ENCODE results near the gene BCL7C. TPM values are rescaled to one million over a fixed set of nuclear protein-coding genes. Genes with fewer than 3 reads are reported as not detected.

Gene BCL7C
- total RNA-seq, 2 experiments from 2014 or later, result 21.8 to 23.6 TPM

- DNase-seq (peak; percentile 27), ATAC-seq (no peak)
Observed at GRCh38 chr16:30901201-30902028, 7.5 kb upstream of the BCL7C start.

GRCh38 chr16:30900588-30900987, 6.7 kb upstream of the BCL7C start:
- no peak for TF ChIP-seq CTCF (IDR thresholded peaks at IDR 0.05)
- POLR2A ChIA-PET, result interaction anchor here (0.6 to 3.3 kb wide), 6 partner anchors 22 to 297 kb away, joined by 3 to 33 read pairs (median 3); no protein-coding TSS in a partner anchor
- peaks cover 37% of the 10 kb centered on the region for H3K4me1 Mint-ChIP-seq (ENCODE audit: low read depth)
- intact Hi-C loops (cut with micrococcal nuclease), result no loop called here
- ATAC-seq (no peak), DNase-seq (no peak)
- CTCF ChIA-PET, result interaction anchor here (0.6 to 4.4 kb wide), 13 partner anchors 8 to 251 kb away, joined by 3 to 120 read pairs (median 8); partner anchors contain the start of gene BCL7C
- H3K36me3 Mint-ChIP-seq (ENCODE audit: low read depth), result peaks cover 4% of the 10 kb centered on the region
- H3K27me3 Mint-ChIP-seq, result no peaks in the 10 kb centered on the region
- no peak overlapping the region for H3K4me3 Mint-ChIP-seq
- H3K27ac Mint-ChIP-seq, result no peak overlapping the region
- peaks cover 3% of the 10 kb centered on the region for H3K9me3 Mint-ChIP-seq

More at GRCh38 chr16:30901201-30902028, 7.5 kb upstream of the BCL7C start:
- Mint-ChIP-seq H3K4me3 (peak overlapping the region; percentile 70), H3K27me3 (no peaks in the 10 kb centered on the region), H3K9me3 (peaks cover 3% of the 10 kb centered on the region), H3K36me3 (ENCODE audit: low read depth) (peaks cover 4% of the 10 kb centered on the region), H3K4me1 (ENCODE audit: low read depth) (peaks cover 29% of the 10 kb centered on the region), H3K27ac (peak overlapping the region; percentile 79)
- TF ChIP-seq CTCF (IDR thresholded peaks at IDR 0.05), result peak; percentile 7
- ChIA-PET CTCF (interaction anchor here (0.9 to 4.4 kb wide), 31 partner anchors 9 to 207 kb away, joined by 3 to 120 read pairs (median 6); partner anchors contain the start of gene BCL7C), POLR2A (interaction anchor here (0.6 to 3.3 kb wide), 12 partner anchors 8 to 296 kb away, joined by 3 to 33 read pairs (median 3); partner anchors contain the start of genes BCL7C and PHKG2)
- intact Hi-C loops (cut with micrococcal nuclease), result no loop called here

DNA sequence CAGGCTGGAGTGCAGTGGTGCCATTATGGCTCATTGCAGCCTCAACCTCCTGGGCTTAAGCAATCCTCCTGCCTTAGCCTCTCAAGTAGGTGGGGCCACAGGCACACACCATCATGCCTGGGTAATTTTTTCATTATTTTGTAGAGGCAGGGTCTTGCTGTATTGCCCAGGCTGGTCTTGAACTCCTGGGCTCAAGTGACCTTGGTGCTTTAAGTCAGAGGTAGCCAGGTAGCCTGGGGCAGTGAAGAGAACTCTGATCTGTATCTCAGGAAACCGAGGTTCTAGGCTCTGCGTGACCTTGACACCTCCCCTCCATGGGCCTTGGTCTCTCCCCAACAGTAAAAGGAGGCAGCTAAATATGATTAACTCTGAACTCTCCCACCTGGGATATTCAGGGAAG, 5.9 kb upstream of the BCL7C start:
- TF ChIP-seq CTCF (IDR thresholded peaks at IDR 0.05), result no peak
- POLR2A ChIA-PET, result interaction anchor here (0.8 kb wide), 1 partner anchor 38 kb away, joined by 4 read pairs; no protein-coding TSS in a partner anchor
- peaks cover 4% of the 10 kb centered on the region for H3K36me3 Mint-ChIP-seq (ENCODE audit: low read depth)
- no peak for ATAC-seq
- H3K9me3 Mint-ChIP-seq, result peaks cover 3% of the 10 kb centered on the region
- H3K27me3 Mint-ChIP-seq, result no peaks in the 10 kb centered on the region
- CTCF ChIA-PET, result interaction anchor here (3.2 to 4.4 kb wide), 2 partner anchors 55 to 93 kb away, joined by 16 to 120 read pairs; no protein-coding TSS in a partner anchor
- H3K4me3 Mint-ChIP-seq, result no peak overlapping the region
- no peak for DNase-seq
- intact Hi-C loops (cut with micrococcal nuclease), result loop anchor here (10.0 kb wide), 1 partner anchor 245 kb away; the partner anchor contains the start of genes FBRS and PRR14
- no peak overlapping the region for H3K27ac Mint-ChIP-seq
- peaks cover 39% of the 10 kb centered on the region for H3K4me1 Mint-ChIP-seq (ENCODE audit: low read depth)

GRCh38 chr16:30896889-30897733, 3.2 kb upstream of the BCL7C start:
- Mint-ChIP-seq H3K4me3 (peak overlapping the region; percentile 66), H3K36me3 (ENCODE audit: low read depth) (no peaks in the 10 kb centered on the region), H3K4me1 (ENCODE audit: low read depth) (peaks cover 41% of the 10 kb centered on the region), H3K9me3 (no peaks in the 10 kb centered on the region), H3K27ac (peak overlapping the region; percentile 90), H3K27me3 (no peaks in the 10 kb centered on the region)
- ATAC-seq (peak; percentile 63), DNase-seq (peak; percentile 88)
- ChIA-PET POLR2A (interaction anchor here (0.6 to 8.1 kb wide), 6 partner anchors 15 to 325 kb away, joined by 3 to 64 read pairs (median 3); no protein-coding TSS in a partner anchor), CTCF (interaction anchor here (0.7 to 2.3 kb wide), 2 partner anchors 52 to 53 kb away, joined by 3 to 9 read pairs; no protein-coding TSS in a partner anchor)
- intact Hi-C loops (cut with micrococcal nuclease), result loop anchor here (10.0 kb wide), 1 partner anchor 242 kb away; the partner anchor contains the start of genes FBRS and PRR14
- no peak for TF ChIP-seq CTCF (IDR thresholded peaks at IDR 0.05)

Measured in activated CD8-positive, alpha-beta T cell treated with anti-CD3 and anti-CD28 coated beads for 36 hours (primary cell).